ENCODE measurements around the gene OR2G3. TPM values are rescaled to one million over a fixed set of nuclear protein-coding genes. Genes with fewer than 3 reads are reported as not detected.

The OR2G3 gene
- total RNA-seq: not detected

GRCh38 chr1:247605286-247605685, at the start of gene OR2G3:
TSS of gene OR2G3 (plus strand) at chr1:247605586. CDS start at chr1:247605586, 0 bp downstream.
- no peak for DNase-seq

- DNase-seq: no peak
Measured at GRCh38 chr1:247557926-247558674, 47.3 kb upstream of the OR2G3 start.

DNA sequence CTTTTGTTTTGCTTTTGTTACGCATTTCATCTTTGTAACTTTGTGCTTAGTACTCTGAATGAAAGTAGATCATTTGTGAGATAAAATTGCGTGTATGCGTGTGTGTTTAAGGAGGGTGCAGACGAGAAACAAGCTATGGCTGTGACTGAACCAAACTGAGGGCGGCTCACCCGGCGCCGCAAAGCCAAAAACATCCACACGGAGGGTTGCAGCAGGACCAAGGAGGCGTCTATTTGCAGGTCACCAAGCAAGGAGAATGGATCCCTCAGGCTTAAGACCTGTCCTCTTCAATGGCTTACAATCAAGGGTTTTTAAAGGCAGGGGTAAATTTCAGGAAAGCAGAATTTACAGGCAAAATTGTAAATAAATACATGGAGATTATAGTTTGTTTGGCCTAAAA, 43.7 kb upstream of the OR2G3 start:
- DNase-seq: no peak

DNA sequence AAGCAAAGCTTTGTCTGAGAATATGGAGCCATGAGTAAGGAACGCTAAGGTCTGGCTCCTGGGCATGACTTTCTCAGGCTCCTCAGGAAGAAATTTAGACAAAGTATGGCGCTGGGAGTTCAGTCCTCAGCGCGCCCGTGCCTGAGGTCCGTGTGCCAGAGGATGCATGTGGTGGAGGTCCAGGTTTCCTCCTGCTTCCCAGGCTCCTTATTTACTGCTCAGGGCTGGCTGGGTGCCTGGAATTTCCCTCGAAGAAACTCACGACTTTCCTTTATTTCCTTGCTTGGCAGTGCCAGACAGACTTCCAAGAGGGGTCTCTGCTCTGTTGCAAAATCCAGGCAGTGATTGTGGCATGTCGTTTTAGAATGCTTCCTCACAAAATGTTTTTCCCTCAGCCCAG, 43.2 kb upstream of the OR2G3 start:
- no peak for DNase-seq

- no peak for DNase-seq
Measured at GRCh38 chr1:247574236-247574635, 31.1 kb upstream of the OR2G3 start.

DNA sequence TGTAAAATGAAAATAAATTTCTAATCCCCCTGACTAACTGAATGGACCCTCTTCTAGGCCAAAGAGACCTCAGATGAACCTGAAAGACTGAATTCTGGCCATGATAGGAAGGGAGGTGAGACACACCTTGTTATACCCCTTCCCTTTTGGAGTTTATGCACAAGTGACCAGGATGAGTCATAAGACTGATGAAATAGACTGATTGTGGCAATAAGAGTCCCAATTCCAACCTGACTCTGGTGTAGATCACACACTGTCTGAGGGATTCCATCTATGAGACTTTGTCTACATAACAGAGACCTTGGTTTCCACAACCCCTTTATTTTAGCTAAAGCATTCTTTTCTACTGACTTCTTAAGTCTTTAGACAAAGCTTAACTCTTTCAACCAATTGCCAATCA, 30.7 kb upstream of the OR2G3 start:
- DNase-seq: no peak

DNA sequence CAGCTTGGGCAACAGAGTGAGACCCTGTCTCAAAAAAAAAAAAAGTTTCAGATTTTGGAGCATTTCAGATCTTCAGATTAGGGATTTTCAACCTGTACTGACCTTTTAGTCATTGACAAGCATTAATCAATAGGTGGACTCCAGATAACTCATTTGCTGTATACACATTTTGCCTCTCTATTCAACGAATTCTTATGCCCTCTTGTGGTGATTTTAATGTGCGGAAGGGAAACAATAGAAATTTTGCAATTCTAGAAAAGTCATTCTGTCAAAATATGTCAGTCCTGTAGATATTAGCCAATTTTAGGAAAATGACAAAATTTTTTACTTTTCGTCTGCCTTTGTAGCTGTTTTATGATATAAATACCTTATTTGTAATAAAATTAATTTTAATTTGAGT, 28.9 kb upstream of the OR2G3 start:
- DNase-seq: no peak

DNA sequence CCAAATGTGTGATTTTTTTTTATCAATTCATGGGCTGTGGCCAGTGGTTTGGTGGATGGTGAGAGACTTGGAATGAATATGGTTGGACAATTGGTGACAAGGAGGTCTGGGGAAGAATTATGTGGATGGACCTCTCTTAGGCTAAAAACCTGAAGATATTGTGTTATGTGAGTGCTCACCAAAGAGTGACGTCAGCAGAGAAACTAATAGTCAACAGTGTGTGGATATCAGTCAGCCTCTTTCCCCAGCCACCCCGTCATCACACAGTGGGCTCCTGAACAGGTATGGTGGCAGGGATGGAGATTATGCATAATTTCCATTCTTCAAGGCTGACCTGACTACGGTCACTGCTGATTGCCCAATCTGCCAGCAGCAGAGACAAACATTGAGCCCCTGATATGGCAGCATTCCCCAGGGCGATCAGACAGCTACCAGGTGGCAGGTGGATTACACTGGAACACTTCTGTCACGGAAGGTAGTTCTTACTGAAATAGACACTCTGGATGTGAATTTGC, 26.4 kb upstream of the OR2G3 start:
- no peak for DNase-seq

DNA sequence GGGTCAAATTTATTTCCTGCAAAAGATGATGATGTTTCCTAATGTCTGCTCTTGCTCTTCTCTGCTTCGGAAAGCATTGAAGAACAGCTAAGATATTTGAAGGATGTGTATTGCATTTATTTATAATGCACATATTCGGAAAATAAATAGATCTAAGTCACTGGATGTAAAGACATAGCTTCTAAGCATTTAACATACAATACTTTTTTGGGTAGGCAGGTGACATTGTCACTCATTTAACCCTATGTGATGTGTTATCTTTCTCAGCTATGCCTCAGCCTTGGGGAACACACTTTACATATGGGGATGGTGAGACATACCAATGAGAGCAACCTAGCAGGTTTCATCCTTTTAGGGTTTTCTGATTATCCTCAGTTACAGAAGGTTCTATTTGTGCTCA, 17.3 kb upstream of the OR2G3 start, which contains the start of gene OR2G2:
Gene OR2G2, plus strand, starts transcription at position 301 of the 400 bp plus-strand sequence. Its CDS starts 0 bp downstream, at position 301.
- no peak for DNase-seq

DNA sequence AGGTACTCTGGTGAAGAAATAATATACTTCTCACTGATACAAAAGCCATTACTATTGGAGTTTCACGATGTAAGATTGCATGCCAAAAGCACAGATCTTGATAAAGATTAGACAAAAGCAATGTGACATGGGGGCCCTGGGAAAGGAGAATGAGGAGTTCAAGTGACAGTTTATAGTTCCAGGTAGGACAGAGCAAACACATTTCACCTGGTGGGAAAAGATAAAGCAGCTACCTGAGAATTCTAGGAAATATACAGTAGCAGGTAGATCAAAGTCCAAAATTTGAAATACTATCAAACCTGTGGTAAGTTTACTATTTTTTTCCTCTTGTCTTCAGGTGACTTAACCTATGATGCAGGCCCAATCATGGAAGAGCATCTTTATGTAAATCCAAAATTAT, 8.0 kb downstream of the OR2G3 start:
- DNase-seq: no peak

GRCh38 chr1:247614625-247615024, 9.2 kb downstream of the OR2G3 start:
- DNase-seq: no peak

DNA sequence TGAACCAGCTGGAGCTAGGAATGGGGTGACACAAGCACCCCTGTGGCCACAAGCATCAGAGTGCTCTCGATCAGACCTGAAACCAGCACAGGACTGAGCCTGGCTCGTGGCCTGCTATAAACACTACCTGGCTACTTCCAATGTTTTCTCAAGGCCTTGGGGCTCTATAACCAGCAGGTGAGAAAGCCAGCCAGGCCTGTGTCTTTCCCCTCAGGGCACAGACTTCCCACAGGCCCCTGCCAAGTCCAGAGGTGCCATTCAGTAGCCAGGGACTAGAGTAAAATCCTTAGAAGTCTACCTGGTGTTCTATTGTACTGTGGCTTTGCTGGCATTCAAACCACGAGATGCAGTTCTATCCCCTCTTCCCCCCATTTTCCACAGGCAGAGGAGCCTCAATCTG, 22.6 kb downstream of the OR2G3 start:
- no peak for DNase-seq

DNA sequence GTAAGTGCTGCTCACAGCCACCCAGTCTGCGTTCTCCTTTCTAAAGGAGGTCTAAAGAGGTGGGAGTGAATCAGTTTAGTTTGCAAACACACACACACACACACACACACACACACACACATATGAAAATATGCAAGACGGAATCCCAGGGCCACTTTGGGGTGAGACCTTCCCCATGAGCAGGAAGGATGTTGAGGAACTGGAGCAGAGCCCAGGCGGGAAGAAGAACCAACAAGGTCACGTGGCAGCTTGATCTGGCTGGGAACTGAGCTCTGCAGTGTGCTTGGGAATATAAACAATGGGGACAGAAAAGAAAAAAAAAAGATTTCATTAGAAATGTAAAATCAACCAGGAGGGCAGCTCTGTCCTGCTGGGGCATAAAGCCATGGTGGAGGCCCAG, 32.6 kb downstream of the OR2G3 start:
- DNase-seq: no peak

GRCh38 chr1:247638781-247639180, 33.4 kb downstream of the OR2G3 start:
- no peak for DNase-seq

DNA sequence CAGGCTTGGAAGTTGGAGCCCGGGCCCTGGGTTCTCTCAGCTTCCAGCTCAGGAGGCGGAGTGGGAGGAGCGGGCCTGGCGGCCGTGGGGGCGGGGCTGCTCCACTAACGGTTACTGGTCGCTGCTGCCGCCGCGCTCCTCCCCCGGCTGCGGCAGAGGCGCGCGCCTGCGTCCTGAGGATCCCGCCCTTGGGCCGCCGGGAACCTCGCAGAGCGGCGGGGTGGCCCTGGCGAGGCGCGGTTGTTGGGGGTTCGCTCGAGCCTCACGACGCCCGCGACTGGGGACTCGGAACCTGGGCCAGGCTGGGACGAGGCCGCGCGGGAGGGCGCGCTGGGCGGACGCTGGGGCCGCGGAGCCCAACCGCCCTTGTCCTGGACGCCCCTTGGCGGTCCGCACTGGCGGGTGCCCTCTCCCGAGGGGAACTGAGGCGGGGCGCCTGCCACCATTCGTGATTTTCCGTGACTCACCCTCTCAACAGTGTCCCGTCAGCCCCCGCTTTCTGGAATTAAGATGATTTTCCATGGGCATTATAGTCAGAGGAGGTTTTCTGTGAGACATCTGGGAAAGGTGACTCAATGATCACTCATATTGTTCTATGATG, 34.1 kb downstream of the OR2G3 start:
- DNase-seq: peak; percentile 23

DNA sequence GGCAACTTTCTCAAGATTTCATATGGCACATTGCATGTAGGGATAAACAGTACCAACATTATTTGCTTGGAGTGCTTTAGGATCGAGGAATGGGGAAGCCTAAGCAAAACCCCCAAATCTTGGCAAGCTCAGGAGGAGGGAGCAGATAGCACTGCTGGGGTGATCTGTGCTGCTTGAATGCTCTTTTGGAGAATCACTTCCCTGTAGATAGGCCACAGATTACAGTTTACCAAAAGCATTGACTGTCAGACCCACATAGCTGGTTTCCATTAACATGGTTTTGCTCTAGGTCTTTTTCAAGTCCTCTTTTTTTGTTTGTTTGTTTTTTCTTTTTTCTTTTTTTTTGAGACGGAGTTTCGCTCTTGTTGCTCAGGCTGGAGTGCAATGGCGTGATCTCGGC, 37.4 kb downstream of the OR2G3 start:
- DNase-seq: no peak

DNA sequence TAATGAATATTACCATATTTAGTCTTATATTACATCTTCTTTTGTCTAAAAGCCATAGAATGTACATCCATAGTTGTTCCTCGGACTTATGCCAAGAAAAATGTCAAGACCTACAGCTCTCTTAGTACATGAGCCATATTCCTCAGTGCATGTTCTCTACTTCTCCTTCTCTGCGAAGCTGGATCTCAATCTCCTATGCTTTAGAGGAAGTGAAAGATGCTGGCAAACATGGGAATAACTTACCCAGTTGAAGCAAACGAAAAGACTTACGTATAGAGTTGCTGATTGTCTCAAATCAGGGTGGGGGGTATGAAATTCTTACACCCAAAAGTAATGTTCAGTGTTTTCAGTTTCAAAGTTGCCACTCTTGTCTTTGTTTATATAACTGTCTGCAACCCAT, 41.5 kb downstream of the OR2G3 start:
- no peak for DNase-seq

DNA sequence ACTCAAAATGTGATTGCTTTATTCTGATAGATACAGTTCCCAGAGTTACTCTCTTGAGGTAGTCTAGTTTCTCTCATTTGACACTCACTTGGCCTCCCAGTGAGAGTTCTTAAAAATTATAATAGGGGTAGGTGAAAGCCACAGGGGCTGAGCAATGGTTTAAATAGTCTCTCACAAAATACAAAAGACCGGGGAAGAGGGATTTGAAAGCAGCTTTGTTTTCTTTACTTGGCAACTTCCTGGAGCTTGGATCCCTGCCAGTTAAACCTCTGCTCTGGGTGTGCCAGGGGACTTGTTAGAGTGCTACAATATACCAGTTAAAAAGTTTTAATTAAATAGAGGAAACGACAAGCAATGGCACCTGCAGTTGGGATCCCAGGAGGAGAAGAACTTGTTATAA, 42.5 kb downstream of the OR2G3 start:
- DNase-seq: no peak

DNA sequence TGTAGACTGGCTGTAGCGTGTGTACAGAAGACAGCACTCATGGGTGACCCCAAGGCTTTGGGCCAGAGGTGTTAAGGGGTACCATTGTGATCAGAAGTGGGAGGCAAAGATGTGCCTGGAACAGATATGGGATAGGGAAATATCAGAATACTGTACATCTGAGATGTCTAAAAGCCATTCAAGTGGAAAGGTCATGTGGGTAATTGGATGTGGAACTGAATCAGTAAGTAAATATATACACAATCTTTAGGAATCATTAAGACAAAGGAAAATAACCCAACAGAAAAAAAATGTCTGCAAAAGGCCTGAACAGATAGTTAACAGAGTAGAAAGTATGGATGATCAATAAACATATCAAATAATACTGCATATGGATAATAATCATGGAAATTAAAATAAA, 47.7 kb downstream of the OR2G3 start:
- no peak for DNase-seq

Small RNA genes within 50 kb of the gene (small RNA-seq; reads per million reads assigned to genes)
- gene RF00026: not detected

Other genes starting within 250 kb of the OR2G3 start
- 1.4 TPM for gene NLRP3, start 189.4 kb upstream of the OR2G3 start, total RNA-seq
- gene OR2B11, start 147.5 kb upstream of the OR2G3 start, total RNA-seq: not detected
- gene OR2C3, start 69.1 kb upstream of the OR2G3 start, total RNA-seq: not detected
- under 0.01 TPM for gene GCSAML, start 56.5 kb upstream of the OR2G3 start, total RNA-seq
- gene OR2G2, start 17.2 kb upstream of the OR2G3 start, total RNA-seq: not detected
- gene OR13G1, start 74.2 kb downstream of the OR2G3 start, total RNA-seq: not detected
- not detected for gene OR6F1, start 111.1 kb downstream of the OR2G3 start, total RNA-seq
- gene OR14K1, start 133.0 kb downstream of the OR2G3 start, total RNA-seq: not detected
- gene OR14A2, start 142.6 kb downstream of the OR2G3 start, total RNA-seq: not detected
- not detected for gene OR1C1, start 155.0 kb downstream of the OR2G3 start, total RNA-seq
- not detected for gene OR14A16, start 218.5 kb downstream of the OR2G3 start, total RNA-seq
- not detected for gene OR11L1, start 236.3 kb downstream of the OR2G3 start, total RNA-seq

All from occipital lobe (tissue), 3 donors.